Mucosa of rectum (tissue), 2 donors: Measurements from ENCODE around the gene DHX8.
A peak's percentile ranks its signal among the peaks of the same experiment; 100 is the strongest.

Experiments
- H3K27ac ChIP-seq, 2 donors: one replicate each; pipeline ENCODE4 v1.7.0; 2013; ENCODE audit warnings: inconsistent platforms in 2 of 2, low read depth in 2 of 2, low read length in 2 of 2
- H3K27me3 ChIP-seq, 2 donors: one replicate each; pipeline ENCODE4 v1.7.0; 2013; ENCODE audit warnings: low read length in 2 of 2; ENCODE audit not compliant: control insufficient read depth in 2 of 2, insufficient read depth in 2 of 2
- H3K36me3 ChIP-seq, 2 donors: one replicate each; pipeline ENCODE4 v1.7.0; 2013; ENCODE audit warnings: low read length in 2 of 2; ENCODE audit not compliant: control insufficient read depth in 2 of 2, insufficient read depth in 2 of 2
- H3K4me1 ChIP-seq, 2 donors: one replicate each; pipeline ENCODE4 v1.7.0; 2013; ENCODE audit warnings: low read length in 2 of 2, mild to moderate bottlenecking in 1 of 2; ENCODE audit not compliant: control insufficient read depth in 2 of 2, insufficient read depth in 2 of 2
- H3K4me3 ChIP-seq, 2 donors: one replicate each; pipeline ENCODE4 v1.7.0; 2013; ENCODE audit warnings: low read length in 2 of 2
- H3K9ac ChIP-seq, 2 donors: one replicate each; pipeline ENCODE4 v1.7.0; 2013; ENCODE audit warnings: low read length in 2 of 2, low read depth in 1 of 2, mild to moderate bottlenecking in 1 of 2
- H3K9me3 ChIP-seq, 2 donors: one replicate each; pipeline ENCODE4 v1.7.0; 2013; ENCODE audit warnings: low read length in 2 of 2; ENCODE audit not compliant: control insufficient read depth in 2 of 2
- donor health status: healthy.
- donor health status: Normal muscosa, but diverticular disease.

DHX8 gene

DNA sequence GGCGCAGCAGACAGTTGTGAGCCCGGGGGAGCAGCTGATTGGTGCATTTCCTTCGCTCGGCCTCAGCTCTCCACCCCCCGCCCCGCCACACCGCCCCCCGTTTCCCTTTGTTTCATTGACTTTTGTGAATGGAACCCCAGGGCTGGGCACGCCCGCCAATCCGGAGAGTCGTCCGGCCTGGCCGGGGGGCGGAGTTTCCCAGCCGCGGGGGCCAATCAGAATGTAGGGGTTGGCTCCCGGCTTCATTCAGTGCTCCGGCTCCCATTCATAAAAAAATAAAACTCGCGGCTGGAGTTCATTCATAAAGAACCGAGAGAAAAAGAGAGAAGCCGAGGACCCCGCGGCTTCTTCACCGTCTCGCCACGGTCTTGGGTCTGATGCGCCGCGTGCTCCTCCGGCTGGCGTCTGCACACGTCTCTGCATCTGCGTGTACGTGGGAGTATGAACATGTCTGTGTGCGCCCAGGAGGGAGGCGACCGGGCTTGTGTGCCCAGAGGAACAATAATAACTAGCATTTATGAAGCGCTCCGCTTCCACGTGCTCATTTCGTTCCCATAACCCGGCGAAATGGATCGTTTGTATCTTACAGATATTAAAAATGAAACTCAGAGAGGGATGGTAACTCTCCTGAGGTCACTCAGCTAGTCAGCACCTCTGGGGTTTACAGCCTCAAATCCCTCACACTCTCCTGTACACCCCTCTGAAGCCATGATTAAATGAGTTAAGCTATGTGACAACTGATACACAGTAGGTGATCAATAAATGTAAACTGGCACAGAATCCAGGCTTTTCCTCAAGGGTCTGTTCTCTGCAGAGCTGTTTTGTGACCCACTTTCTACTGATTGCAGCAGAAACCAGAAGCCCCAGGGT, 62.8 kb downstream of the DHX8 start, which contains the start of gene ETV4:
ETV4 (minus strand) TSS at position 22 of the 870 bp plus-strand sequence. CDS start 723 bp downstream, outside the sequence.
- H3K36me3 ChIP-seq: no peaks in the 10 kb centered on the region
- H3K4me3 ChIP-seq: peak within 1 kb of the TSS; percentile 64 to 71
- no peak within 1 kb of the TSS for H3K27ac ChIP-seq
- peaks cover 7 to 19% of the 10 kb centered on the region in 2 donors for H3K4me1 ChIP-seq
- peak within 1 kb of the TSS in 1 of 2 donors; percentile 52 for H3K9ac ChIP-seq
- no peaks in the 10 kb centered on the region for H3K9me3 ChIP-seq
- H3K27me3 ChIP-seq: peaks cover 12 to 24% of the 10 kb centered on the region in 2 donors

DNA sequence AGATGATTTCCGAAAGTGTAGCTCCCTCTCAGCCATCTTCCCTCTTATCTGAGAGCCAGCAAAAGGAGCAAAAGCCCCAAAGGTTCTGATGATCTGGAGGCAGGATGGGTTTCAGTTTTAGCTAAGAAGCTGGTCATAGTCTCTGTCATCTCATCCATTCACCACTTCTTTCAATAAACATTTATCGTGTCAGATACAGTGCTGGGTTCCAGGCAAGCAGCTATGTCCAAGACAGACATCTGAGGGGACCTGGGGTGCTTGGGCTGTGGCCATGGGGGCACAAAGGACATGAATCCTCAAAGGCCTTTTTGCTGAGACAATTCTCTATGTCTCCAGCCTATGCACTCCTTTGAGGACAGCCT, 63.4 kb downstream of the DHX8 start:
- peaks cover 12 to 24% of the 10 kb centered on the region in 2 donors for H3K27me3 ChIP-seq
- no peak overlapping the region for H3K9ac ChIP-seq
- H3K9me3 ChIP-seq: no peaks in the 10 kb centered on the region
- H3K4me1 ChIP-seq: peaks cover 8 to 22% of the 10 kb centered on the region in 2 donors
- H3K4me3 ChIP-seq: no peak overlapping the region
- H3K27ac ChIP-seq: no peak overlapping the region
- no peaks in the 10 kb centered on the region for H3K36me3 ChIP-seq

DNA sequence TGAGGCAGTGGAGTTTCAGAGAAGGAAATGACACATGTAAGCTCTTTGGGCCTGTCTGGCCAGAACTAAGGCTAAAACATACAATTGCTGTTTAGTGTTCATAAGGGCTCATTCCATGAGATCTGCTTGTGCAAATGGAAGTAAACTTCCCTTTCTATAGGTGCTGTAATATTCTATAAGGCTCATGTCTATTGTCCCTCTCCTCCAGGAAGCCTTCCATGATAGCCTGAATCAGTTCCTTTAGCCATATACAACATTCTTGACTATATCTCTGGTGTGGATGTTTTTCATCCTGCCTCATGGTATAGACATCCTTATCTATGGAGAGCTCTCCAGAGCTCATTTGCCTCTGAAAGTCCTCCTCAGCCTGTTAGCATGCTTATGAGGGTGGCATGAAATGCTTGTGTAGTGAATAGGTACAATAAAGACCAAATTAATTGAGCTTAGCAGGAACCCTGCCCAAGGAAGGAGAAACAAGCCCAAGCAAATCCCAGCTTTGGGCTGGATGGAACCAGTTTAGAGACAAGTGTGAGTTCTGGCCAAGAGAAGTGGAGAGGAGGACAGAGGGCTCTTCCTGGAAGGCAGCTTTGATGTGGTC, 64.0 kb downstream of the DHX8 start:
- H3K27ac ChIP-seq: no peak overlapping the region
- H3K9me3 ChIP-seq: no peaks in the 10 kb centered on the region
- H3K36me3 ChIP-seq: no peaks in the 10 kb centered on the region
- peaks cover 11 to 27% of the 10 kb centered on the region in 2 donors for H3K4me1 ChIP-seq
- no peak overlapping the region for H3K4me3 ChIP-seq
- no peak overlapping the region for H3K9ac ChIP-seq
- peaks cover 12 to 24% of the 10 kb centered on the region in 2 donors for H3K27me3 ChIP-seq

DNA sequence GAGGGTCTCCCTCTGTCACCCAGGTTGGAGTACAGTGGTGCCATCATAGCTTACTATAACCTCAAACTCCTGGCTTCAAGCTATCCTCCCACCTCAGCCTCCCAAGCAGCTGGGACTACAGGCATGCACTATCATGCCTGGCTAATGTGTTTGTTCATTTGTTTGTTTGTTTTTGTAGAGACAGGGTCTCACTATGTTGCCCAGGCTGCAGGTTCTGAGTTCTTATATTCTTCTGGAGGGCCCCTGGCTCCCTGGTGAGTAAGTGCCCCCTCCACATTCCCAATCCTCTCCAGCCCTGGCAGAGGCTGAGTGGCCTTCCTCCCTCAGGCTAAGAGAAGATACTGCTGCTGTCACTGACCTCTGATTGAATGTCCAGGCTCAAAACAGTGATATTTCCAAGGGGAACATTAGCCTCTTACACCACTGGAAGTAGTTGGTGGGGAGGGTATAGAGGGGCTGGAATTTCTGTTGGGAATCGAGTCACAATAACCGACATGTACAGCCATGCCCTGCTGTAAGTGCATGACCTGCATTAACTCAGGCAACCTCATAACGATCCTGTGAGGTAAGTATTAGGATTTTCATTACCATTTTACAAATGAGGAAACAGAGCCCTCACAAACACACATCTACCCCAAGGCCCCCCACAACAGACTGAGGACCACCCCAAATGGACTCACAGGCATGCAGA, 65.1 kb downstream of the DHX8 start:
- Histone ChIP-seq H3K9me3 (no peaks in the 10 kb centered on the region), H3K27ac (no peak overlapping the region), H3K36me3 (no peaks in the 10 kb centered on the region), H3K9ac (no peak overlapping the region), H3K4me1 (peaks cover 17 to 32% of the 10 kb centered on the region in 2 donors), H3K4me3 (no peak overlapping the region), H3K27me3 (peaks cover 12 to 19% of the 10 kb centered on the region in 2 donors)

DNA sequence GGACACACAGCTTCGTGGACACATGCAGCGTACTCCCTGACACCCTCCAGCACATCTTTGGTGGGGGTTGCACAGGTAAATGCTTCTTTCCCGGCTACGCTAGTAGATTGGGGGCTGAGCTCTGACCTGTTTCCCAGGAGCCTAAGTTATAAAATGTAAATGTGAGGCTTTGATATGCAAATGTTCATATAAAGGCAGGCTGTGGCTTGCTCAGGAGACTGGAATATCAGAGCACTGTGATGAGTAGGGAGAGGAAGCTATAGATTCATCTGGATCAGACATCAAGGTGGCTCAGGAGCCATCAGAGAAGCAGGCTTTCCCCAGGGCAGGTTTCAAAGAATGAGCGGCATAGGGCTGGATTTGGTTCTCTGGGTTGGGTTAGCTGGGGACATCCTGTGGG, 65.7 kb downstream of the DHX8 start:
- no peak overlapping the region for H3K9ac ChIP-seq
- no peaks in the 10 kb centered on the region for H3K9me3 ChIP-seq
- no peaks in the 10 kb centered on the region for H3K36me3 ChIP-seq
- H3K4me3 ChIP-seq: no peak overlapping the region
- H3K4me1 ChIP-seq: peaks cover 20 to 32% of the 10 kb centered on the region in 2 donors
- H3K27ac ChIP-seq: no peak overlapping the region
- peaks cover 8 to 17% of the 10 kb centered on the region in 2 donors for H3K27me3 ChIP-seq

DNA sequence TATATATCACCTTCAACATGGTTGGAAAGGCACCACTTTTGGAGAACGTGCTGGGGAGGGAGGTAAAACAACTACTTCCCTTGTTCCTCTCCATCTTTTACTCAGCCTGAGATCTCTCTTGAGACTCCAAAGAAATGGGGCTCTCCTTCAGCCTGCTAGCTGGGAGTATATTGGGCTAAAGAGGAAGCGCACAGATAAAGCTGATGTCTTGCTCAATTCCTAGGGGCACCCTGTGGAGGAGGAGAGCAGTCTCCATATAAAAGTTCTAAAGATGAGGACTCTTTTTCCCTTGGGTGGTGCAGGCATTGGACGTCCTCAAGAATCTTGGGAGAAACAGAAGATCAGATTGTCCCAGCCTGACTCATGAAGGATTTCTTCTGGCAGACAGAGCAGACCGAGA, 67.0 kb downstream of the DHX8 start:
- Histone ChIP-seq H3K27me3 (peaks cover 8 to 14% of the 10 kb centered on the region in 2 donors), H3K4me1 (peaks cover 25 to 33% of the 10 kb centered on the region in 2 donors)

DNA sequence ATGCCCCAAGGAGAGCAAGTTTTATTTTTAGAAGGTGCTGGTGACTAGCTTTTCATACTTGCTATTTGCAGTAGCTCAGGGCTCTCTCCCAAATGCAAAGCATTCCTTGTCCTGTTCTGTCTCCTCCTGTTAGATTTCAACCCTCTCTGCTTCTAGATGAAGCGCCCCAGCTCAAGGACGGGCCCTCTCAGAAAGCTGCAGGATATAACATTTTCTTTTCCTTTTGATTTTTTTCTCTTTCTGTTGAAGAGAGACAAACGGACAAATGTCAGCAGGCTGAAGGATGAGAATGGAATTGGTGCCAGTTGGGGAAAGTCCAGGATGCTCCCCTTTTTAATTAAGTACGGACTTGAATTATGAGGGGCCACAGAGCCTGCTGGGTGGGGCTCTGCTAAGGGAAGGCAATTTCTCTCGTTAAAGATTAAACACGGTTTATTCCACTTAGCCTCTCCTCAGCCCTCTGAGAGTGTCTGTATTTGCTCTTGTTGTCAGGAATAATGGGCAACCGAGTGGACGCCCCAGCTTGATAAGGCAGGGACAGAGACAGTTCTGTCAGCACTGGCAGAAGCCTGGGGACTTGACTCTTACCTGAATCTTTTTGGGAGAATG, 68.6 kb downstream of the DHX8 start:
- no peak overlapping the region for H3K9ac ChIP-seq
- H3K9me3 ChIP-seq: no peaks in the 10 kb centered on the region
- H3K27ac ChIP-seq: no peak overlapping the region
- H3K27me3 ChIP-seq: peaks cover 7 to 9% of the 10 kb centered on the region in 2 donors
- H3K36me3 ChIP-seq: no peaks in the 10 kb centered on the region
- H3K4me3 ChIP-seq: peak overlapping the region in 1 of 2 donors; percentile 32
- peaks cover 18 to 29% of the 10 kb centered on the region in 2 donors for H3K4me1 ChIP-seq

More for the DNA sequence above, 67.0 kb downstream of the DHX8 start:
- Histone ChIP-seq H3K9ac (no peak overlapping the region), H3K27ac (no peak overlapping the region), H3K4me3 (no peak overlapping the region), H3K36me3 (no peaks in the 10 kb centered on the region), H3K9me3 (no peaks in the 10 kb centered on the region)

DNA sequence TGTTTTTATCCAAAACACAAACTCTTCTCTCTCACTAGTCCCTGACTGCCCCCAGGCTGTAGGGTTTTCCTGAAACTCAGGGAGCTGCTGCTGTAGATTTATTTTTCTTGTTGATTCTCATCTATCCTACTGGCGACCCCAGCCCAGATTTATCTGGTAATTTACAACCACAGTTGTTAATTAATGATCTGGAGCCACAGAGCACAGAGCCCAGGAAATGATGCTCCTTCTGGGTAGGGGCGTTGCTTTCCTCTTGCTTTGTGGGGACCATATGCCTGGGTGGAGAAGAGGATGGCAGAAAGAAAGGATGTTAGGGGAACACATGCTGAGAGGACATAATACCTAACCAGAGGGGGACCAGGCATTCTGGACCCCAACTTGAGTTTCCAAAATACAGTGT, 69.8 kb downstream of the DHX8 start:
- peaks cover 18 to 29% of the 10 kb centered on the region in 2 donors for H3K4me1 ChIP-seq
- H3K36me3 ChIP-seq: no peaks in the 10 kb centered on the region
- peaks cover 0 to 3% of the 10 kb centered on the region in 2 donors for H3K27me3 ChIP-seq
- no peaks in the 10 kb centered on the region for H3K9me3 ChIP-seq
- no peak overlapping the region for H3K4me3 ChIP-seq
- H3K9ac ChIP-seq: no peak overlapping the region
- H3K27ac ChIP-seq: peak overlapping the region in 1 of 2 donors; percentile 48

DNA sequence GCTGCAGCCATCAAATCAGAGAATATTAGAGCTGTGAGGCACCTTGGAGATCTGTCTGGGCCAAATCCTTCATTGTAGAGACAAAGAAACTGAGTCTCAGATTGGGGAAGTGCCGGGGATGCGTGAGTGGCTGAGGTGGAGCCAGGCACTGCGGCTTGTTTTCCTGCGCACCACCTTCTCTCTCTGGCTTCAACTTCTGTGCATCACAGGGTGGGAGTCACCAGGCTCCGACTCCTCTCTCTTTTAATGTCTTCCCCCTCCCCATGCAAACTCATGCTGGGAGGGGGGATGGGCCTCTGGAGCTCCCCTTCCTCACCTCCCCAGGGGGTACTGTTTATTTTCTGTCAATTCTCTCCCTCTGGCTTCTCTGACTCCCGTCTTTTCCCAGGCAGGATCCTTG, 71.1 kb downstream of the DHX8 start:
- H3K9ac ChIP-seq: no peak overlapping the region
- peak overlapping the region in 1 of 2 donors; percentile 41 for H3K4me3 ChIP-seq
- no peaks in the 10 kb centered on the region for H3K9me3 ChIP-seq
- H3K36me3 ChIP-seq: no peaks in the 10 kb centered on the region
- peaks cover 18 to 29% of the 10 kb centered on the region in 2 donors for H3K4me1 ChIP-seq
- H3K27ac ChIP-seq: no peak overlapping the region
- no peaks in the 10 kb centered on the region for H3K27me3 ChIP-seq
